Bone marrow (tissue), 2 donors: Measurements from ENCODE around the gene DAZAP1.
A peak's percentile ranks its signal among the peaks of the same experiment; 100 is the strongest.

Experiments used
- DNase-seq, 2 donors: peaks; one replicate each; lab custom pipeline; 2025; lab: John Stamatoyannopoulos, UW

Gene DAZAP1

GRCh38 chr19:1377176-1377964, 30.0 kb upstream of the DAZAP1 start:
- no peak for DNase-seq

- no peak for DNase-seq
These were observed 29.2 kb upstream of the DAZAP1 start for GRCh38 chr19:1377965-1378785.

GRCh38 chr19:1379126-1379905, 28.1 kb upstream of the DAZAP1 start:
- DNase-seq: no peak

GRCh38 chr19:1379961-1380489, 27.4 kb upstream of the DAZAP1 start:
- no peak for DNase-seq

GRCh38 chr19:1382250-1382649, 25.1 kb upstream of the DAZAP1 start:
- DNase-seq: no peak

- DNase-seq: no peak
These were observed 24.4 kb upstream of the DAZAP1 start for GRCh38 chr19:1383017-1383311.

- DNase-seq: peak; percentile 87 to 98
These were observed 23.9 kb upstream of the DAZAP1 start, which contains the start of gene NDUFS7 for GRCh38 chr19:1383312-1384084. Gene NDUFS7 (plus strand): TSS chr19:1383907. CDS start chr19:1383927, 20 bp downstream.

GRCh38 chr19:1384085-1384462, 23.3 kb upstream of the DAZAP1 start:
- no peak for DNase-seq

- DNase-seq: no peak
These were observed 22.8 kb upstream of the DAZAP1 start for GRCh38 chr19:1384478-1385110.

GRCh38 chr19:1385816-1386215, 21.6 kb upstream of the DAZAP1 start:
- no peak for DNase-seq

- no peak for DNase-seq
These were observed 20.3 kb upstream of the DAZAP1 start for GRCh38 chr19:1386945-1387683.

GRCh38 chr19:1387684-1388636, 19.4 kb upstream of the DAZAP1 start:
- DNase-seq: no peak

GRCh38 chr19:1388637-1389026, 18.8 kb upstream of the DAZAP1 start:
- no peak for DNase-seq

- no peak for DNase-seq
These were observed 18.1 kb upstream of the DAZAP1 start for GRCh38 chr19:1389033-1389940.

- DNase-seq: no peak
These were observed 16.4 kb upstream of the DAZAP1 start for GRCh38 chr19:1390890-1391423.

GRCh38 chr19:1392407-1392806, 15.0 kb upstream of the DAZAP1 start:
- DNase-seq: no peak

- DNase-seq: no peak
These were observed 14.4 kb upstream of the DAZAP1 start for GRCh38 chr19:1392939-1393530.
